ENCODE results near the gene GIMAP1.
"Not testable (repeated sequence)": the region's sequence is repeated elsewhere in the genome, so short reads cannot be mapped to it uniquely, and the experiment has no call there.

The GIMAP1 gene

GRCh38 chr7:150716368-150716767 lies at the start of gene GIMAP1:
TSS of gene GIMAP1 (plus strand) at chr7:150716613. CDS start at chr7:150719048, 2,435 bp downstream.
- DNase-seq (ENCODE audit: extremely low read depth, low read depth): no peak
- no peak for TF ChIP-seq CTCF (IDR thresholded peaks at IDR 0.05; ENCODE audit: low read depth, low read length)

GRCh38 chr7:150668472-150668911 lies 47.9 kb upstream of the GIMAP1 start:
- no peak for DNase-seq (ENCODE audit: extremely low read depth, low read depth)
- no peak for TF ChIP-seq CTCF (IDR thresholded peaks at IDR 0.05; ENCODE audit: low read depth, low read length)

- no peak for TF ChIP-seq CTCF (IDR thresholded peaks at IDR 0.05; ENCODE audit: low read depth, low read length)
- DNase-seq (ENCODE audit: extremely low read depth, low read depth): no peak
These were observed 47.4 kb upstream of the GIMAP1 start for GRCh38 chr7:150668977-150669376.

- DNase-seq (ENCODE audit: extremely low read depth, low read depth): not testable (repeated sequence)
These were observed 44.4 kb upstream of the GIMAP1 start for GRCh38 chr7:150671798-150672585.

- no peak for DNase-seq (ENCODE audit: extremely low read depth, low read depth)
- TF ChIP-seq CTCF (IDR thresholded peaks at IDR 0.05; ENCODE audit: low read depth, low read length): no peak
These were observed 40.7 kb upstream of the GIMAP1 start for GRCh38 chr7:150675714-150676113.

GRCh38 chr7:150676276-150676675 lies 40.1 kb upstream of the GIMAP1 start:
- not testable (repeated sequence) for DNase-seq (ENCODE audit: extremely low read depth, low read depth)

- DNase-seq (ENCODE audit: extremely low read depth, low read depth): not testable (repeated sequence)
These were observed 39.6 kb upstream of the GIMAP1 start for GRCh38 chr7:150676854-150677253.

GRCh38 chr7:150678601-150679000 lies 37.8 kb upstream of the GIMAP1 start:
- DNase-seq (ENCODE audit: extremely low read depth, low read depth): not testable (repeated sequence)

GRCh38 chr7:150680364-150680763 lies 36.0 kb upstream of the GIMAP1 start:
- DNase-seq (ENCODE audit: extremely low read depth, low read depth): not testable (repeated sequence)

GRCh38 chr7:150685219-150686029 lies 31.0 kb upstream of the GIMAP1 start, which contains the start of gene GIMAP2:
TSS of gene GIMAP2 (plus strand) at chr7:150685706. CDS start at chr7:150687060, 1,354 bp downstream.
- no peak for TF ChIP-seq CTCF (IDR thresholded peaks at IDR 0.05; ENCODE audit: low read depth, low read length)
- no peak for DNase-seq (ENCODE audit: extremely low read depth, low read depth)
